ENCODE measurements around the gene DENND1B. TPM values are rescaled to one million over a fixed set of nuclear protein-coding genes. Genes with fewer than 3 reads are reported as not detected.
A peak's percentile ranks its signal among the peaks of the same experiment; 100 is the strongest.
"Not testable (repeated sequence)": the region's sequence is repeated elsewhere in the genome, so short reads cannot be mapped to it uniquely, and the experiment has no call there.

The DENND1B gene
- total and polyA plus RNA-seq, 2 donors (not counting 1 experiment from before 2014, with no cell fraction given): 5.5 to 8.4 TPM

DNA sequence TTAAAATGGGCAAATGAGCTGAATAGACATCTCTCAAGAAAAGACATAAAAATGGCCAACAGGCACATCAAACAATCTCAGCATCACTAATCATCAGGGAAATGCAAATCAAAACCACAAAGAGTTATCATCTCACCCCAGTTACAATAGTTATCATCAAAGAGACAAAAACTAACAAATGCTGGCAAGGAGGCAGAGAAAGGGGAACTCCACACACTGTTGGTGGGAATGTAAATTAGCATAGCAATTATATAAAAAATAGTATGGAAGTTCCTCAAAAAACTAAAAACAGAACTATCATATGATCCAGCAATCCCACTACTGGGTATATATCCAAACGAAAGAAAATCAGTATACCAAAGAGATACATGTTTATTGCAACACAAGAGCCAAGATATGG lies 68.7 kb downstream of the DENND1B start:
- Histone ChIP-seq H2AFZ (ENCODE audit: low read length) (no peak overlapping the region), H3K4me3 (replicated peaks in 1 of 4; ENCODE audit: control extremely low read depth in 1 of 4, insufficient read depth in 1 of 4, low read depth in 3 of 4, low read length in 4 of 4) (no peak overlapping the region), H3K9ac (ENCODE audit: insufficient read depth, low read length) (no peak overlapping the region), H3K27me3 (ENCODE audit: control insufficient read depth, insufficient read depth, low read length) (no peaks in the 10 kb centered on the region), H3K4me1 (ENCODE audit: control insufficient read depth, extremely low read depth, insufficient read depth, low read length) (no peaks in the 10 kb centered on the region), H4K20me1 (ENCODE audit: control insufficient read depth, extremely low read depth, insufficient read depth, low read length) (no peaks in the 10 kb centered on the region), H3K9me3 (ENCODE audit: control insufficient read depth, insufficient read depth, low read depth, low read length) (no peaks in the 10 kb centered on the region), H3K4me2 (ENCODE audit: extremely low read depth, insufficient read depth, low read length) (no peak overlapping the region), H3K79me2 (ENCODE audit: control insufficient read depth, insufficient read depth, low read length) (no peaks in the 10 kb centered on the region), H3K27ac (ENCODE audit: insufficient read depth, low read length) (no peak overlapping the region), H3K36me3 (ENCODE audit: control insufficient read depth, insufficient read depth, low read length) (no peaks in the 10 kb centered on the region)
- no peak for DNase-seq (ENCODE audit: low read depth in 2 of 2)
- TF ChIP-seq, protein P1, sequence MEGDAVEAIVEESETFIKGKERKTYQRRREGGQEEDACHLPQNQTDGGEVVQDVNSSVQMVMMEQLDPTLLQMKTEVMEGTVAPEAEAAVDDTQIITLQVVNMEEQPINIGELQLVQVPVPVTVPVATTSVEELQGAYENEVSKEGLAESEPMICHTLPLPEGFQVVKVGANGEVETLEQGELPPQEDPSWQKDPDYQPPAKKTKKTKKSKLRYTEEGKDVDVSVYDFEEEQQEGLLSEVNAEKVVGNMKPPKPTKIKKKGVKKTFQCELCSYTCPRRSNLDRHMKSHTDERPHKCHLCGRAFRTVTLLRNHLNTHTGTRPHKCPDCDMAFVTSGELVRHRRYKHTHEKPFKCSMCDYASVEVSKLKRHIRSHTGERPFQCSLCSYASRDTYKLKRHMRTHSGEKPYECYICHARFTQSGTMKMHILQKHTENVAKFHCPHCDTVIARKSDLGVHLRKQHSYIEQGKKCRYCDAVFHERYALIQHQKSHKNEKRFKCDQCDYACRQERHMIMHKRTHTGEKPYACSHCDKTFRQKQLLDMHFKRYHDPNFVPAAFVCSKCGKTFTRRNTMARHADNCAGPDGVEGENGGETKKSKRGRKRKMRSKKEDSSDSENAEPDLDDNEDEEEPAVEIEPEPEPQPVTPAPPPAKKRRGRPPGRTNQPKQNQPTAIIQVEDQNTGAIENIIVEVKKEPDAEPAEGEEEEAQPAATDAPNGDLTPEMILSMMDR (conservative IDR thresholded peaks at IDR 0.05 in 1 of 2, IDR thresholded peaks at IDR 0.05 in 1 of 2; ENCODE audit: low read depth in 1 of 2, low read length in 2 of 2): no peak
- no peak for TF ChIP-seq EZH2 (IDR thresholded peaks at IDR 0.05; ENCODE audit: low read length, missing control alignments)

DNA sequence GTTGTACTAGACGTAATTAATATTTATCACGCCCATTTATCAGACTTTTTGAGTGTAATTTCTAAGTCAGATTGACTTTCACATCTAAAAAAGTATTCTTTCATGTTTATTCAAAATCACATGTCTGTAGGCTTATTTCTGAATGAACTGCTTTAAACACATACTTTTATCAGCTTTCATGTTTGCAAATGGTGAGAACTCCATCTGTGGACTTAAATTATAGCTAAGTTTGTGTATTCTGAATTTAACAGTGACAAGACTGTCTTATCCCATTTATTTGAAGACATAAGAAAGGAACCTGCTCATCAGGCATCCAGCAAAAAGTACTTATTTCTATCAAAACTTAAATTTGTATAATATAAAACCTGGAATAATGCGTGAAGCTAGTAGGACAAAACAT lies 69.3 kb downstream of the DENND1B start:
- Histone ChIP-seq H3K4me3 (replicated peaks in 1 of 4; ENCODE audit: control extremely low read depth in 1 of 4, insufficient read depth in 1 of 4, low read depth in 3 of 4, low read length in 4 of 4) (no peak overlapping the region), H4K20me1 (ENCODE audit: control insufficient read depth, extremely low read depth, insufficient read depth, low read length) (no peaks in the 10 kb centered on the region), H3K36me3 (ENCODE audit: control insufficient read depth, insufficient read depth, low read length) (no peaks in the 10 kb centered on the region), H3K4me2 (ENCODE audit: extremely low read depth, insufficient read depth, low read length) (no peak overlapping the region), H2AFZ (ENCODE audit: low read length) (no peak overlapping the region), H3K27ac (ENCODE audit: insufficient read depth, low read length) (no peak overlapping the region), H3K27me3 (ENCODE audit: control insufficient read depth, insufficient read depth, low read length) (no peaks in the 10 kb centered on the region), H3K4me1 (ENCODE audit: control insufficient read depth, extremely low read depth, insufficient read depth, low read length) (no peaks in the 10 kb centered on the region), H3K9ac (ENCODE audit: insufficient read depth, low read length) (no peak overlapping the region), H3K9me3 (ENCODE audit: control insufficient read depth, insufficient read depth, low read depth, low read length) (no peaks in the 10 kb centered on the region), H3K79me2 (ENCODE audit: control insufficient read depth, insufficient read depth, low read length) (no peaks in the 10 kb centered on the region)
- no peak for TF ChIP-seq EZH2 (IDR thresholded peaks at IDR 0.05; ENCODE audit: low read length, missing control alignments)
- TF ChIP-seq, protein P1 (conservative IDR thresholded peaks at IDR 0.05 in 1 of 2, IDR thresholded peaks at IDR 0.05 in 1 of 2; ENCODE audit: low read depth in 1 of 2, low read length in 2 of 2): no peak
- DNase-seq (ENCODE audit: low read depth in 2 of 2): no peak

DNA sequence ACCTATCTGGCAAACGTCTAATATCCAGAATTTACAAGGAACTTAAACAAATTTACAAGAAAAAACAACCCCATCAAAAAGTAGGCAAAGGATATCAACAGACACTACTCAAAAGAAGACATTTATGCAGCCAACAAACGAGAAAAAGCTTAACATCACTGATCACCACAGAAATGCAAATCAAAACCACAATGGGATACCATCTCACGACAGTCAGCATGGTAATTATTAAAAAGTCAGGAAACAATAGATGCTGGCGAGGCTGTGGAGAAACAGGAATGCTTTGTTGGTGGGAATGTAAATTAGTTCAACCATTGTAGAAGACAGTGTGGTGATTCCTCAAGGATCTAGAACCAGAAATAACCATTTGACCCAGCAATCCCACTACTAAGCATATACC lies 74.6 kb downstream of the DENND1B start:
- H3K79me2 ChIP-seq (ENCODE audit: control insufficient read depth, insufficient read depth, low read length); H3K36me3 ChIP-seq (ENCODE audit: control insufficient read depth, insufficient read depth, low read length); H3K9me3 ChIP-seq (ENCODE audit: control insufficient read depth, insufficient read depth, low read depth, low read length); H3K27me3 ChIP-seq (ENCODE audit: control insufficient read depth, insufficient read depth, low read length); H3K4me2 ChIP-seq (ENCODE audit: extremely low read depth, insufficient read depth, low read length); H3K27ac ChIP-seq (ENCODE audit: insufficient read depth, low read length); H3K4me3 ChIP-seq (replicated peaks in 1 of 4; ENCODE audit: control extremely low read depth in 1 of 4, insufficient read depth in 1 of 4, low read depth in 3 of 4, low read length in 4 of 4); H4K20me1 ChIP-seq (ENCODE audit: control insufficient read depth, extremely low read depth, insufficient read depth, low read length); H2AFZ ChIP-seq (ENCODE audit: low read length); H3K4me1 ChIP-seq (ENCODE audit: control insufficient read depth, extremely low read depth, insufficient read depth, low read length); H3K9ac ChIP-seq (ENCODE audit: insufficient read depth, low read length): not testable (repeated sequence)
- peak in 1 of 2 donors; percentile 77 for DNase-seq (ENCODE audit: low read depth in 2 of 2)

Measured in fibroblast of lung (primary cell).